ENCODE results near the gene CELF5.

CELF5 gene

DNA sequence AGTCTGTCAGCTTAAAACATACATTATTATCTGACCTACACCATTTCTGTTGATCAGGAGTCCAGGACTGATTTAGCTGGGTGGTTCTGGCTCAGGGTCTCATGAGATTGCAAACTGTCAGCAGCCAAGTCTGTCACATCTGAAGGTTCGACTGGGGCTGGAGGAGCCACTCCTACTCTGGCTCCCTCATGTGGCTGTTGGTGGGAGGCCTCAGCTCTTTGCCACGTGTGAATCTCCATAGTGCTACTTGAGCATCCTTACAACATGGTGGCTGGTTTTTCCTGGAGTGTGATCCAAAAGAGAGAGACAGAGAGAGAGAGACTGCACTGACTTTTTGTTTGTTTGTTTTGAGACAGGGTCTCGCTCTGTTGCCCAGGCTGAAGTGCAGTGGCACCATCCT is 78.3 kb downstream of the CELF5 start:
- Mint-ChIP-seq H3K27ac (no peak overlapping the region), H3K9me3 (peaks cover 10% of the 10 kb centered on the region)

GRCh38 chr19:3304871-3305423 is 80.5 kb downstream of the CELF5 start:
- no peaks in the 10 kb centered on the region for H3K36me3 Mint-ChIP-seq (ENCODE audit: low read depth)
- no peaks in the 10 kb centered on the region for H3K27me3 Mint-ChIP-seq (ENCODE audit: low read depth)
- H3K4me3 Mint-ChIP-seq: no peak overlapping the region
- DNase-seq (ENCODE audit: low spot score): peak; percentile 61
- peaks cover 10% of the 10 kb centered on the region for H3K9me3 Mint-ChIP-seq
- H3K27ac Mint-ChIP-seq: no peak overlapping the region
- H3K4me1 Mint-ChIP-seq (ENCODE audit: low read depth): no peaks in the 10 kb centered on the region

More for the DNA sequence above, 78.3 kb downstream of the CELF5 start:
- Mint-ChIP-seq H3K4me3 (no peak overlapping the region), H3K36me3 (ENCODE audit: low read depth) (no peaks in the 10 kb centered on the region), H3K4me1 (ENCODE audit: low read depth) (no peaks in the 10 kb centered on the region), H3K27me3 (ENCODE audit: low read depth) (no peaks in the 10 kb centered on the region)
- no peak for DNase-seq (ENCODE audit: low spot score)

DNA sequence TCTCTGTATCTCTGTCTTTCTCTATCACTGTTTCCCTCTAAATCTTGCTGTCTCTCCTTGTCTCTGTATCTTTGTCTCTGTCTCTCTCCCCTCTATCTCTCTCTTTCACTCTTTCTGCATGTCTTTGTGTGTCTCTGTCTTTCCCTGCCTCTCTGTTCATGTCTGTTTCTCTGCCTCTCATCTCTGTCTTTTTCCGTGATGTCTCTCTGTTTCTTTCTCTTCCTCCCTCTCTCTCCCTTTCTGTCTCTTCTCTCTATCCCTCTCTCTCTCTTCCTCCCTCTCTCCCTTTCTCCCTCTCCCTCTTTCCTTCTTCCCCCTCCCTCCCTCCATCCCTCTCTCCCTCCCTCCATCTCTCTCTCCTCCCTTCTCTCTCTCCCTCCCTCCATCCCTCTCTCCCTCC is 85.3 kb downstream of the CELF5 start:
- Mint-ChIP-seq H3K4me3 (no peak overlapping the region), H3K27ac (no peak overlapping the region), H3K27me3 (ENCODE audit: low read depth) (no peaks in the 10 kb centered on the region), H3K36me3 (ENCODE audit: low read depth) (no peaks in the 10 kb centered on the region), H3K4me1 (ENCODE audit: low read depth) (no peaks in the 10 kb centered on the region), H3K9me3 (no peaks in the 10 kb centered on the region)
- no peak for DNase-seq (ENCODE audit: low spot score)

GRCh38 chr19:3310280-3310679 is 85.8 kb downstream of the CELF5 start:
- Mint-ChIP-seq H3K9me3 (no peaks in the 10 kb centered on the region), H3K36me3 (ENCODE audit: low read depth) (no peaks in the 10 kb centered on the region), H3K4me1 (ENCODE audit: low read depth) (no peaks in the 10 kb centered on the region), H3K27ac (no peak overlapping the region), H3K27me3 (ENCODE audit: low read depth) (no peaks in the 10 kb centered on the region), H3K4me3 (no peak overlapping the region)
- DNase-seq (ENCODE audit: low spot score): no peak

DNA sequence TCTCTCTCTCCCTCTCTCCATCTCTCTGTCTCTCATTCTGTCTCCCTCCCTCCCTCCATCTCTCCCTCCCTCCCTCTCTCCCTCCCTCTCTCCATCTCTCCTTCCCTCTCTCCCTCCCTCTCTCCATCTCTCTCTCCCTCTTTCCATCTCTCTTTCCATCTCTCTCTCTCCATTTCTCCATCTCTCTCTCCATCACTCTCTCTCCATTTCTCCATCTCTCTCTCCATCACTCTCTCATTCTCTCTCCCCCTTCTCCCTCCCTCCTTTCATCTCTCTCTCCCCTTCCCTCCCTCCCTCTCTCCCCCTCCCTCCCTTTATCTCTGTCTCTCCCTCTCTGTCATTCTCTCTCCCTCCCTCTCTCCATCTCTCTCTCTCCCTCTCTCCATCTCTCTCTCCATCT is 86.2 kb downstream of the CELF5 start:
- DNase-seq (ENCODE audit: low spot score): no peak
- no peaks in the 10 kb centered on the region for H3K4me1 Mint-ChIP-seq (ENCODE audit: low read depth)
- no peaks in the 10 kb centered on the region for H3K27me3 Mint-ChIP-seq (ENCODE audit: low read depth)
- no peak overlapping the region for H3K27ac Mint-ChIP-seq
- no peak overlapping the region for H3K4me3 Mint-ChIP-seq
- H3K36me3 Mint-ChIP-seq (ENCODE audit: low read depth): no peaks in the 10 kb centered on the region
- H3K9me3 Mint-ChIP-seq: no peaks in the 10 kb centered on the region

DNA sequence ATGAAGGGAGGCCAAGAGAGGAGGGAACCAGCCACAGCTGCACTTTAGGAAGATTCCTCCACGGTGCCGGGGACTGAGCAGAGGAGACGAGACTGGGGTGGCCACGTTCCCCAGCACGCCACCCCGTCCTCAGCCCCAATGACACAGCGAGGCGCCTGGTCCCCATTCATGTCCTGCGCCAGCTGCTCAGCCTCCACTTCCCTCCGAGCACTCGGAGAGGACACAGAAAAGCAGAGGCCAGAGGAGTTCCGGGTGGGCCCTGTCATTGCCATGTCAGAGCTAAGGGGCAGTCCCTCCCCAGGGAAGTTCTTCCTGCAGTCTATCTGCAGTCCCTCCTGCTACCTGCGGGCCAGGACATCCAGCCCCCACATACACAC is 88.7 kb downstream of the CELF5 start:
- DNase-seq (ENCODE audit: low spot score): no peak
- H3K9me3 Mint-ChIP-seq: no peaks in the 10 kb centered on the region
- H3K27me3 Mint-ChIP-seq (ENCODE audit: low read depth): no peaks in the 10 kb centered on the region
- H3K4me3 Mint-ChIP-seq: no peak overlapping the region
- H3K4me1 Mint-ChIP-seq (ENCODE audit: low read depth): no peaks in the 10 kb centered on the region
- H3K36me3 Mint-ChIP-seq (ENCODE audit: low read depth): no peaks in the 10 kb centered on the region
- H3K27ac Mint-ChIP-seq: no peak overlapping the region

DNA sequence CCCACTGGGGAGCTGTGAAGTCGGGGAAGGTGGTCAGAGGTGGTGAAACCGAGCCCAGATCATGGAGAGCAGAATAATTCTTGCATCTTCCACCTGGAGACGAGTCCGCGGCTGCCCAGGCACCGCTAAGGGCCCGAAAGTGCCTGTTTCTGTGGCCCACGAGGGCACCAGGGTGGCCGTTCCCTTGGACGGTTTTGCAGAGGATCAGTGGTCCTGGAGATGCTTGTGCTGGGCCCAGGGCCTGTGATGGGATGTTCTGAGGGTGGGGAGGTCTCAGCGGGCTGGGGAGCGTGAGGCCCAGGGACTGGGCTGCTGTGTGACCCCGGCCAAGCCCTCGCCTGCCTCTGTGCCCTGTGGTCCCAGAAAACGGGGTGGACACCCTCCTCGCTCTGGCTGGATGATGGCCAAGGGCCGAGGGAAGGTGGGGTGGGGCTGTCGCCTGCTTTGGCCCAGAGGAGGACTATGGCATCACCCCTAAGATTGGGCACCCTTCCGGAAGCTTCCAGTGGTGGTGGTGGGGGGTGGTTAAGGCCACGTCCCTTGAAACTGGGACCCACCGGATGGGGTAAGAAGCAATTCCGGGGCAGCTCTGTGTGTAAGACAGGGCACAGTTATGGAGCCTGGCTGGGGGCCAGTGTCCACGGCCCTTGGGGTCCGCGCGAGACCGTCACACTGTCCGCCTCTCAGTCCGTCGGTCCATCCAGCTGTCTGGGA is 90.7 kb downstream of the CELF5 start:
- H3K27ac Mint-ChIP-seq: no peak overlapping the region
- peaks cover 2% of the 10 kb centered on the region for H3K27me3 Mint-ChIP-seq (ENCODE audit: low read depth)
- no peaks in the 10 kb centered on the region for H3K36me3 Mint-ChIP-seq (ENCODE audit: low read depth)
- H3K9me3 Mint-ChIP-seq: no peaks in the 10 kb centered on the region
- no peak overlapping the region for H3K4me3 Mint-ChIP-seq
- no peak for DNase-seq (ENCODE audit: low spot score)
- no peaks in the 10 kb centered on the region for H3K4me1 Mint-ChIP-seq (ENCODE audit: low read depth)

DNA sequence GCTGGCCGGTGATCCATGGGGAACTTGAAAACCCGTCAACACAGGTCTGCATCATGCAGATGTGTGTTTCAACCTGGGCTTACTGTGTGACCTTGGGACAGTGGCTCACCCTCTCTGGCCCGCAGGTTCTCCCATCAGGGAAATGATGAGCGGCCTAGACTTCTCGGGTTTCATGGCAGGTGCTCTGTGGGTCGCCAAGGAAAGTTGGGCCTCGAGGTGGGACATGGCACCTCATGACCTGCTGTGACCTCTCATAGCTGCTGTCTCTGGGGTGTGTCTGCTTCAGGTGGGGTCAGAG is 91.2 kb downstream of the CELF5 start:
- no peak overlapping the region for H3K4me3 Mint-ChIP-seq
- no peaks in the 10 kb centered on the region for H3K36me3 Mint-ChIP-seq (ENCODE audit: low read depth)
- H3K4me1 Mint-ChIP-seq (ENCODE audit: low read depth): no peaks in the 10 kb centered on the region
- H3K9me3 Mint-ChIP-seq: no peaks in the 10 kb centered on the region
- peaks cover 2% of the 10 kb centered on the region for H3K27me3 Mint-ChIP-seq (ENCODE audit: low read depth)
- H3K27ac Mint-ChIP-seq: no peak overlapping the region
- no peak for DNase-seq (ENCODE audit: low spot score)

- no peak for DNase-seq (ENCODE audit: low spot score)
- no peaks in the 10 kb centered on the region for H3K4me1 Mint-ChIP-seq (ENCODE audit: low read depth)
- H3K27me3 Mint-ChIP-seq (ENCODE audit: low read depth): peaks cover 2% of the 10 kb centered on the region
- no peaks in the 10 kb centered on the region for H3K9me3 Mint-ChIP-seq
- no peak overlapping the region for H3K4me3 Mint-ChIP-seq
- H3K27ac Mint-ChIP-seq: no peak overlapping the region
- H3K36me3 Mint-ChIP-seq (ENCODE audit: low read depth): no peaks in the 10 kb centered on the region
Observed at GRCh38 chr19:3316132-3316648, 91.7 kb downstream of the CELF5 start.

GRCh38 chr19:3316659-3317207 is 92.3 kb downstream of the CELF5 start:
- Mint-ChIP-seq H3K36me3 (ENCODE audit: low read depth) (no peaks in the 10 kb centered on the region), H3K9me3 (no peaks in the 10 kb centered on the region), H3K4me3 (no peak overlapping the region), H3K27ac (no peak overlapping the region), H3K4me1 (ENCODE audit: low read depth) (no peaks in the 10 kb centered on the region), H3K27me3 (ENCODE audit: low read depth) (peaks cover 2% of the 10 kb centered on the region)
- no peak for DNase-seq (ENCODE audit: low spot score)

- no peak overlapping the region for H3K27ac Mint-ChIP-seq
- H3K36me3 Mint-ChIP-seq (ENCODE audit: low read depth): no peaks in the 10 kb centered on the region
- H3K4me1 Mint-ChIP-seq (ENCODE audit: low read depth): no peaks in the 10 kb centered on the region
- H3K27me3 Mint-ChIP-seq (ENCODE audit: low read depth): peaks cover 2% of the 10 kb centered on the region
- H3K4me3 Mint-ChIP-seq: no peak overlapping the region
- DNase-seq (ENCODE audit: low spot score): no peak
- no peaks in the 10 kb centered on the region for H3K9me3 Mint-ChIP-seq
Observed at GRCh38 chr19:3319643-3320353, 95.3 kb downstream of the CELF5 start.

GRCh38 chr19:3320354-3320670 is 95.9 kb downstream of the CELF5 start:
- no peak for DNase-seq (ENCODE audit: low spot score)
- peaks cover 2% of the 10 kb centered on the region for H3K27me3 Mint-ChIP-seq (ENCODE audit: low read depth)
- no peak overlapping the region for H3K4me3 Mint-ChIP-seq
- no peaks in the 10 kb centered on the region for H3K4me1 Mint-ChIP-seq (ENCODE audit: low read depth)
- no peaks in the 10 kb centered on the region for H3K9me3 Mint-ChIP-seq
- no peak overlapping the region for H3K27ac Mint-ChIP-seq
- H3K36me3 Mint-ChIP-seq (ENCODE audit: low read depth): no peaks in the 10 kb centered on the region

GRCh38 chr19:3320853-3321252 is 96.4 kb downstream of the CELF5 start:
- Mint-ChIP-seq H3K4me1 (ENCODE audit: low read depth) (no peaks in the 10 kb centered on the region), H3K27ac (no peak overlapping the region), H3K9me3 (no peaks in the 10 kb centered on the region), H3K4me3 (no peak overlapping the region), H3K36me3 (ENCODE audit: low read depth) (no peaks in the 10 kb centered on the region), H3K27me3 (ENCODE audit: low read depth) (peaks cover 2% of the 10 kb centered on the region)
- DNase-seq (ENCODE audit: low spot score): no peak

DNA sequence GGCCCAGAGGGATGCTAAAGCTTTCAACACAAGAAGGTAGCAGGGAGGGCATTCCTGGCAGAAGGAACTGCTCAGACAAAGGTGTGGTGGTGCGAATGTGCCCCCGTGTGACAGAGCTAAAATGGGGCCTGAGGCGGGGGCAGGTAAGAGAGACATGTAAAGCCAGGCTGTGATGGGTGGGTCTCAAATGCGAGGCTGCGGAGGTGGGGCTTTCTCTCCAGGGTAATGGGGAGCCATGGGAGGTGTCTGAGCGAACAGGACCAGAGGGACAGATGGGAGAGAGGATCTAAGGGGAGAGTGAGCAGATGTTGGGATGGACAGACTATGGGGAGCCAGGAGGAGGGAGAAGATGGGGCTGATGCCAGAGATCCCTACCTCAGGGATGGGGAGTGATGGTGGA is 97.2 kb downstream of the CELF5 start:
- Mint-ChIP-seq H3K9me3 (no peaks in the 10 kb centered on the region), H3K27me3 (ENCODE audit: low read depth) (peaks cover 2% of the 10 kb centered on the region), H3K27ac (no peak overlapping the region), H3K4me1 (ENCODE audit: low read depth) (no peaks in the 10 kb centered on the region), H3K36me3 (ENCODE audit: low read depth) (no peaks in the 10 kb centered on the region), H3K4me3 (no peak overlapping the region)
- DNase-seq (ENCODE audit: low spot score): no peak

Measured in T-helper 2 cell treated with Interferon-gamma antibody and Interleukin-4, amounts not matched to agents 5 μg/mL and 100 μg/mL, for 36 hours (primary cell).